SK-N-DZ (cell line): Measurements from ENCODE around the gene FGF22.

Source experiments
- DNase-seq: peaks from one replicate; pipeline ENCODE4 v3.0.0-alpha.2; 2015; ENCODE audit warnings: low spot score

Gene FGF22

GRCh38 chr19:642767-643727 lies 3.4 kb downstream of the FGF22 start:
- no peak for DNase-seq

GRCh38 chr19:643736-644135 lies 4.1 kb downstream of the FGF22 start:
- DNase-seq, result no peak

DNA sequence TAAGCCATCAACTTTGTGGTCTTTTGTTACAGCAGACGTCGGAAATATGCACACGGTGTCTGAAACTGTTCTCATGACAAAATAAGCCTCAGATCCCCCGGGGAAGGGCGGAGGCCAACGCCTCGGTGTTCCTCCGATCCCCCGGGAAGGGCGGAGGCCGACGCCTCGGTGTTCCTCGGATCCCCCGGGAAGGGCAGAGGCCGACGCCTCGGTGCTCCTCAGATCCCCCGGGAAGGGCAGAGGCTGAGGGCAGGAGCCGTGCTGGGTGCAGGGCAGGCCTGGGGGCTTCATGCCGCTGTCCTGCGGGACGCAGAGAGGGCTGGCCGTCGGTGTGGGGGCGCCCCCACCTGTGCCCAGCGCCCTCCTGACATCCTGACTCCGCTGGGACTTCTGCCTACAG lies 4.7 kb downstream of the FGF22 start:
- DNase-seq, result no peak

DNA sequence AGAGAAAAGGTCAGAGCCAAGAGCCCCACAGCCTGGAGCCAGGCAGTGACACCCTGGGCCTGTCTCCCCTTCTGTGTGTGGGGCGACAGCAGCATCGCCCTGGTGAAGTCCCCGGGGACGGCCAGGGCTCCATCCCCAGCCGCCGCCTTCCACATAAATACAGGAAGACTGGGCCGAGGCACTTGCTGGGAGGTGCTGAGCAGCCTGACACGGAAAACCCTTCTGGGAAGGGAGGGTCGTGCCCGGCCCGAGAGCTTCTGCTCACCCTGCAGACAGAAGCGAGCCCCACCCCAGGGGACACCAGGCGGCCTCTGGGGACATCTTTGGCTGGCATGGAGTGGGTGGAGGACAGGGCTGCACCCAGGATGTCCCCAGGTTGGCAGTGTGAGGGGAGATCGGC lies 5.1 kb downstream of the FGF22 start:
- no peak for DNase-seq

DNA sequence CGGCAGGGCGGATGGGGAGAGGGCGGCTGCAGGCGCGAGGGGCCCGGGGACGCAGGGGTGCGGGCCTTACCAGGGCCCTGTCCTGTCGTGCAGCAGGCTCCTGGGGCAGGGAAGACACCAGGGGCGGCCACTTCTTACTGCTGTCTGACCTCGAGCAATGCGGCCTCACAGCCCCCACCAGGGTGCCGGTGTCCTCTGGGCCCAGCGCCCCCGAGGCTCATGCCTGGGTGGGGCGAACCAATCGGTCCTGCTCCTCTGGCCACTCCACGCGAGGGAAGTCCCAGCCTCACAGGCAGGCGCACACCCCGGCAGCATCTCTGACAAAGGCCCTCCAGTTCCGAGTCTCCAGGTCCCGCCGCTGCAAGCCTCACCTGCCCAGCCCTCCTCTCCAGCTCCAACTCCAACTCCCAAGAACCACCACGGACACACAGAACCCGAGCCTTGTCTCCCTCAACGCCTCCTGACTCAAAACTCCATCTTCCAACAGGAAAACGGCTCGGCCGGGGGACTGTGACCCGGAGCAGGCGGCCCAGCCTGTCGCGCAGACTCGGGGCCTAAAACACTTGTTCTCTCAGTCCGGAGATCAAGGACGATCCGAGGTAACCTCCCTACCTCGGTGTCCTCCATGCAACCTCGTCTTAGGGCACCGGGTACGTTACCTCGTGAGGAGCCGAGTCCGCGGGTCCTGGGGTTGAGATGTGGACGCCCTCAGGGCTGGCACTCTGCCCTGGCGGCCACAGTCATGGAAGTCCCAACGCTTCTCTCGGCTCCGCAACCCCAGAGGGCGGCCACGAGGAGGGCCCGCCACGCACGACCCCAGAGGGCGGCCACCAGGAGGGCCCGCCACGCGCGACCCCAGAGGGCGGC lies 6.5 kb downstream of the FGF22 start:
- no peak for DNase-seq

- no peak for DNase-seq
These were observed 7.3 kb downstream of the FGF22 start for GRCh38 chr19:646779-647565.

DNA sequence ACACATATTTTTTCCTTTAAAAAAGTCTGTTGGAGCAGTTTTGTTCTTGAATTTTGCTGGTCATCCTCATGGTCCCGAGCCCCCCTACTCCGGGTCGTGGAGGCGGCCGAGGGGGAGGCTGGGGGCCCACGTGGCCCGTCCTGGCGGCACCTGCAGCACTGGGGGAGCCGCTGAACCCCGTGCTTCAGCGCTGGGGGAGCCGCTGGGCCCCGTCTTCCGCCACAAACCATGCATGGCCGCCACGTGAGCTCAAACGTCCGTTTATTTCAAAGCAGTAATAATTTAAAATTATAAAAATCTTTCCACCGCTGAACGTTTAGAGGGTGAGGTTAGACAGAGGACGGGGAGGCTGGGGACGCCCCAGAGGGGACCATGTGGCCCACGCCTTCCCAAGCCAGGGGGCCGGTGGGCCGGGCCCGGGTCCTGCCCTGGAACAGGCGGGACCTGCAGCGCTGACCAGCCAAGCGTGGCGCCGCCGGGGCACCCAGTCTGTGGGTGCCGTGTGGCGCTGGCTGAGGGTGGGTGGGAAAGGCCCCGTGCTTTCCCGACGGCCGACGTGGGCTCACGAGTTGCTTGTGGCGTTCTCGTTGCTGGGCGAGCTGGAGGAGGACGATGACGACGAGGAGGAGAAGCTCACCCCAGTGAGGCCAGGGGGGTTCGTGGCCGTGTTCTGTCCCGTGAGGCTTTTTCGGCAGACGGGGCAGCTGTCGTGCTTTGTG lies 8.0 kb downstream of the FGF22 start:
- DNase-seq, result no peak

DNA sequence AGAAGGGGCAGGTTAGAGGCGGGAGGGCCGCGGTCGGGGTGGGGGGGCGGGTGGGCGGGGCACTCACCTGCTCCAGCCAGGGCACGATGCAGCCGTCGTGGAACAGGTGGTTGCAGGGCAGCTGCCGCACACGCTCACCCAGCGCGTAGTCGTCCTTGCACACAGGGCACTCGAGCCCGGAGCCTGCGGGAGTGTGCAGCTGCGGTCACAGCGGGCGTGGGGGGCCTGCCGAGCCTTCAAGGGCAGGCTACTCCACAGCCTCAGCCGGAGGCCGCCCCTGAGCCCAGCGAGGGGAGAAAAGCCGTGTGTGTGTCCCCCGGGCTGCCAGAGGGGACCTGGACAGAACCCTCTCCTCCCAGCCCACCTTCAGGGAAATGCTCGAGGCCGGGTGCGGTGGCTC lies 8.6 kb downstream of the FGF22 start:
- DNase-seq, result no peak

- DNase-seq, result no peak
These were observed 9.5 kb downstream of the FGF22 start for GRCh38 chr19:648904-649801.

DNA sequence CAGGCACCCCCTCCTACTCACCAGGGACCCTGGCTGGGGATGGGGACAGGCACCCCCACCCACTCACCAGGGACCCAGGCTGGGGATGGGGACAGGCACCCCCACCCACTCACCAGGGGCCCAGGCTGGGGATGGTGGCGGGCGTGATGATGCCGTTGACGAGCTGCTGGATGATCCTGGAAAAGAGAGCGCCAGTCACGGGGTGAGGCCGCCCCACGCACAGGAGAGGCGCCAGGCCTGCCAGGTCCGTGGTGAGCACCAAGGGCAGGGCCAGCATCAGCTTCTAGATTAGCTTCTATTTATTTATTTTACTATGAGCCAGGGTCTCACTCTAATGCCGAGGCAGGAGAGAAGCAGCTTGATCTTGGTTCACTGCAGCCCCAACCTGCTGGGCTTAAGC lies 10.4 kb downstream of the FGF22 start:
- no peak for DNase-seq

- no peak for DNase-seq
These were observed 11.6 kb downstream of the FGF22 start for GRCh38 chr19:651114-651818.

GRCh38 chr19:651991-652390 lies 12.3 kb downstream of the FGF22 start:
- no peak for DNase-seq

- no peak for DNase-seq
These were observed 13.0 kb downstream of the FGF22 start for GRCh38 chr19:652467-653389.

GRCh38 chr19:653425-653824 lies 13.7 kb downstream of the FGF22 start:
- no peak for DNase-seq

- DNase-seq, result no peak
These were observed 16.0 kb downstream of the FGF22 start for GRCh38 chr19:655691-656090.

DNA sequence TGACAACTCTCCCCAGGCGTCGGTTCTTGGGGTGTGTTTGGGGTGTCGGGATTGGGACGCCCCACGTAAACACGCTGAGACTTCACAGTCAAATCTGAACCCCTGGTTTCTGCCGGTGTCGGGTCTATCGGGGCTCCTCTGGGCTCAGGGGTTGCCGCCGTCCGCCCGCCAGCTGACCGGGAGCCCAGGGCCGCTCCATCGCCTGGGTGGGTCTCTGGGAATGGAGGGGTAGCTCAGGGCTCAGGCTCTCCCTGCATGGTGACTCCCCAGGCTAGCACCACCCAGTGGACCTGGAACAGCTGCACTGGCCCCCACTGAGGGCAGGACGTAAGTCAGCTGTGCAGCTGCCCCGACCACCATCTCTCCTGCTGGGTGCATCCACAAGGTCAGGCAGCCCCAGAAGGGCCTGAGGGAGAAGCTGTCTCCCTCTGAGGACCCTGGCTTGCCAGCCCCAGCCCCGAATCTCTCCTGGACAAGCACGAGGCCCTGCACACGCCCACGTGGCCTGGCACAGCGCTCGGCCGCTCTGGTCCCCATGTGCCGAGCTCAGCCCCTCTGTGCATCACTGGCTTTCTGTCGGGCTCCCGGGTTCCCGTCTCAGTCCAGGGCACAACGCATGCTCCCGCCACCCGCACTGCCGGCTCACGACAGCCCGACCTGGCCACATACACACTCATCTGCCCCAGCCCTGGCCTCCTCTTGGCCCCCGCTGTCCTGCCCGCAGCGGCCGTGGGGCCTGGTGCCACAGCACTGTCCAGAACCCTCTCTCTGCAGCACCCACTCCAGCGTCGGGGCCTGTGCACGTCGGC lies 17.3 kb downstream of the FGF22 start:
- DNase-seq, result no peak

GRCh38 chr19:657611-658010 lies 17.9 kb downstream of the FGF22 start:
- no peak for DNase-seq
